Measurements from ENCODE around the gene PLA2G2C.

GRCh38 chr1:20143318-20143717, 43.0 kb downstream of the PLA2G2C start:
- TF ChIP-seq ELF4 (IDR thresholded peaks at IDR 0.05) (no peak), SP1 (IDR thresholded peaks at IDR 0.05) (no peak), CTBP1 (IDR thresholded peaks at IDR 0.05; ENCODE audit: borderline replicate concordance) (no peak), PKNOX1 (IDR thresholded peaks at IDR 0.05) (no peak), BHLHE40 (IDR thresholded peaks at IDR 0.05; ENCODE audit: borderline replicate concordance) (no peak), LEF1 (IDR thresholded peaks at IDR 0.05; ENCODE audit: borderline replicate concordance) (no peak), SUZ12 (IDR thresholded peaks at IDR 0.05) (no peak), ZNF384 (IDR thresholded peaks at IDR 0.05) (no peak), FOXK2 (IDR thresholded peaks at IDR 0.05) (no peak), ARNT (IDR thresholded peaks at IDR 0.05) (no peak), NFRKB (IDR thresholded peaks at IDR 0.05) (no peak), TARDBP (IDR thresholded peaks at IDR 0.05) (no peak), FOXM1 (IDR thresholded peaks at IDR 0.05; ENCODE audit: borderline replicate concordance) (no peak), L3MBTL2 (conservative IDR thresholded peaks at IDR 0.05) (no peak)
